ENCODE results near the gene RAPGEFL1. TPM values are rescaled to one million over a fixed set of nuclear protein-coding genes. Genes with fewer than 3 reads are reported as not detected.
A peak's percentile ranks its signal among the peaks of the same experiment; 100 is the strongest.
"Not testable (repeated sequence)": the region's sequence is repeated elsewhere in the genome, so short reads cannot be mapped to it uniquely, and the experiment has no call there.

The RAPGEFL1 gene, protein sequence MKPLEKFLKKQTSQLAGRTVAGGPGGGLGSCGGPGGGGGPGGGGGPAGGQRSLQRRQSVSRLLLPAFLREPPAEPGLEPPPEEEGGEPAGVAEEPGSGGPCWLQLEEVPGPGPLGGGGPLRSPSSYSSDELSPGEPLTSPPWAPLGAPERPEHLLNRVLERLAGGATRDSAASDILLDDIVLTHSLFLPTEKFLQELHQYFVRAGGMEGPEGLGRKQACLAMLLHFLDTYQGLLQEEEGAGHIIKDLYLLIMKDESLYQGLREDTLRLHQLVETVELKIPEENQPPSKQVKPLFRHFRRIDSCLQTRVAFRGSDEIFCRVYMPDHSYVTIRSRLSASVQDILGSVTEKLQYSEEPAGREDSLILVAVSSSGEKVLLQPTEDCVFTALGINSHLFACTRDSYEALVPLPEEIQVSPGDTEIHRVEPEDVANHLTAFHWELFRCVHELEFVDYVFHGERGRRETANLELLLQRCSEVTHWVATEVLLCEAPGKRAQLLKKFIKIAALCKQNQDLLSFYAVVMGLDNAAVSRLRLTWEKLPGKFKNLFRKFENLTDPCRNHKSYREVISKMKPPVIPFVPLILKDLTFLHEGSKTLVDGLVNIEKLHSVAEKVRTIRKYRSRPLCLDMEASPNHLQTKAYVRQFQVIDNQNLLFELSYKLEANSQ
- polyA plus RNA-seq, result 100 to 1,000 TPM in 1 of 4 donors, 10 to 100 TPM in 3; 24.5 to 121 (median 57.9) TPM
- long read RNA-seq, donor 1, result 0 reads
- long read RNA-seq, donor 2, result 0 reads
- long read RNA-seq, donor 3, partial matches to known transcripts, result 0 of 1 reads
- long read RNA-seq, donor 3, other reads (novel, unspliced or antisense), result 0 of 1 reads
- long read RNA-seq, donor 4, result 0 reads
- long read RNA-seq, donor 5, result 0 reads
- long read RNA-seq, donor 6, partial matches to known transcripts, result 0 of 1 reads
- long read RNA-seq, donor 6, other reads (novel, unspliced or antisense), result 0 of 1 reads
- long read RNA-seq, donor 7, result 0 reads
- long read RNA-seq, donor 8, full-length matches to known transcripts, result 1 of 1 reads
- long read RNA-seq, donor 8, partial matches to known transcripts, result 0 of 1 reads
- long read RNA-seq, donor 8, other reads (novel, unspliced or antisense), result 0 of 1 reads
- long read RNA-seq, donor 9, result 0 reads
- long read RNA-seq, donor 10, partial matches to known transcripts, result 0 of 1 reads
- long read RNA-seq, donor 10, other reads (novel, unspliced or antisense), result 0 of 1 reads

DNA sequence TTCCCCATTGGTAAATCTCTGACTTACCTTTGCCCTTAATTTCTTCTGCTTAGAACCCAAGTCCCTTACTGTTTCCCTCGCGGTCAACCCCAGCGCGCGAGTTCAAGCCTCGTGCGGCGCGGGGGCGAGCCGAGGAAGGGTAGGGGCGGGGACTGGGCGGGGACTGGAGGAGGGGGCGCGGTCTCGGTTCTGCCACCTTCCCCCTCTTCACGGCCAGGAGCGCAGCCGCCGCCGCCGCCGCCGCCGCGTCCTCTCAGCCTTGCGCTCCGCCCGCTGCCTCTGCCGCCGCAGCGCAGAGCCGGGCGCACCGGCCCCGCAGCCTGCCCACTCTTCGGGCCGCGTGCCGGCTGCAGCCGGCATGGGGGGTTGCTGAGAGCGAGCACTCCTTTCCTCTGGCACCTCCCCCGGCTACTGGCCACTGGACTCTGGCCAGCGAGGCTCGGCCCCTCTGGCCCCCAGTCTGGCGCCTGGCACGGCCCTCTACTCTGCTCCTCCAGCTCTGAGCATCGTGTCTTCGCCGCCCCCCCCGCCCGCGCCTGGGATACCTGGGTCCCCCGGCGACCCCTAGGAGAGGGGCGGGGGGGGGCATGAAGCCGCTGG lies at the start of gene RAPGEFL1:
RAPGEFL1 (plus strand) TSS at position 196 of the 600 bp plus-strand sequence; CDS start at position 588, 392 bp downstream.
- no peaks in the 10 kb centered on the region for H3K9me3 ChIP-seq (ENCODE audit: control insufficient read depth in 2 of 2, insufficient read depth in 1 of 2, low read depth in 1 of 2, low read length in 1 of 2)
- H3K36me3 ChIP-seq (ENCODE audit: control insufficient read depth in 3 of 3, insufficient read depth in 2 of 3, low read depth in 1 of 3, low read length in 3 of 3), result peaks cover 0 to 40% (median 3%) of the 10 kb centered on the region in 3 donors
- no peaks in the 10 kb centered on the region for H3K27me3 ChIP-seq (ENCODE audit: control insufficient read depth in 3 of 3, insufficient read depth in 3 of 3, low read length in 3 of 3)
- H3K4me3 ChIP-seq (ENCODE audit: low read depth in 1 of 3, low read length in 3 of 3), result peak within 1 kb of the TSS; percentile 60 to 95 (median 73)
- peaks cover 6 to 50% (median 8%) of the 10 kb centered on the region in 3 donors for H3K4me1 ChIP-seq (ENCODE audit: control insufficient read depth in 3 of 3, insufficient read depth in 2 of 3, low read depth in 1 of 3, low read length in 2 of 3)
- peak within 1 kb of the TSS; percentile 93 to 98 (median 94) for H3K27ac ChIP-seq (ENCODE audit: low read depth in 1 of 3, low read length in 2 of 3)
- peak; percentile 89 to 92 for DNase-seq
- no peak for FAIRE-seq
- WGBS, 3 donors, result 0 to 1% (median 1%) methylated on average over 32 to 57 of the region's 57 CpGs

DNA sequence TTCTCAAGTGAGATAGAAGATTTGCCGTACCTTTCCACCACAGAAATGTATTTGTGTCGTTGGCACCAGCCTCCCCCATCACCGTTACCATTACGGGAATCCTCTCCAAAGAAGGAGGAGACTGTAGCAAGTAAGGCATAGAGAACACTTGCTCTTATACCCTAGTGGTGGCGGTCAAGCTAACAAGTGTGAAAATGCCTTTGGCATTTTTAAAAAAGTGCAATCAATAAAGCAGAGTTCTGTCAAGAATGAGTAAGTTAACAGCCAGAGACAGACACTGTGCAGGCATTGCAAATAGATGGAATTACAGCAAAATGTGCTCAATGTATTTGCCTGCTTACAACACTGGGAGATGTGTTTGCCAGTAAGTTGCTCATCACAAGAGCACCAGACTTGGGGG lies 47.8 kb upstream of the RAPGEFL1 start:
- H3K27me3 ChIP-seq (ENCODE audit: control insufficient read depth in 3 of 3, insufficient read depth in 3 of 3, low read length in 3 of 3), result no peaks in the 10 kb centered on the region
- H3K4me3 ChIP-seq (ENCODE audit: low read depth in 1 of 3, low read length in 3 of 3), result no peak overlapping the region
- no peak overlapping the region for H3K27ac ChIP-seq (ENCODE audit: low read depth in 1 of 3, low read length in 2 of 3)
- H3K4me1 ChIP-seq (ENCODE audit: control insufficient read depth in 3 of 3, insufficient read depth in 2 of 3, low read depth in 1 of 3, low read length in 2 of 3), result peaks cover 0 to 20% (median 3%) of the 10 kb centered on the region in 3 donors
- 86 to 94% (median 93%) methylated on average over 5 of the region's 5 CpGs for WGBS, 3 donors
- DNase-seq (no peak), FAIRE-seq (no peak)
- peaks cover 13 to 56% (median 31%) of the 10 kb centered on the region in 3 donors for H3K36me3 ChIP-seq (ENCODE audit: control insufficient read depth in 3 of 3, insufficient read depth in 2 of 3, low read depth in 1 of 3, low read length in 3 of 3)
- no peaks in the 10 kb centered on the region for H3K9me3 ChIP-seq (ENCODE audit: control insufficient read depth in 2 of 2, insufficient read depth in 1 of 2, low read depth in 1 of 2, low read length in 1 of 2)

DNA sequence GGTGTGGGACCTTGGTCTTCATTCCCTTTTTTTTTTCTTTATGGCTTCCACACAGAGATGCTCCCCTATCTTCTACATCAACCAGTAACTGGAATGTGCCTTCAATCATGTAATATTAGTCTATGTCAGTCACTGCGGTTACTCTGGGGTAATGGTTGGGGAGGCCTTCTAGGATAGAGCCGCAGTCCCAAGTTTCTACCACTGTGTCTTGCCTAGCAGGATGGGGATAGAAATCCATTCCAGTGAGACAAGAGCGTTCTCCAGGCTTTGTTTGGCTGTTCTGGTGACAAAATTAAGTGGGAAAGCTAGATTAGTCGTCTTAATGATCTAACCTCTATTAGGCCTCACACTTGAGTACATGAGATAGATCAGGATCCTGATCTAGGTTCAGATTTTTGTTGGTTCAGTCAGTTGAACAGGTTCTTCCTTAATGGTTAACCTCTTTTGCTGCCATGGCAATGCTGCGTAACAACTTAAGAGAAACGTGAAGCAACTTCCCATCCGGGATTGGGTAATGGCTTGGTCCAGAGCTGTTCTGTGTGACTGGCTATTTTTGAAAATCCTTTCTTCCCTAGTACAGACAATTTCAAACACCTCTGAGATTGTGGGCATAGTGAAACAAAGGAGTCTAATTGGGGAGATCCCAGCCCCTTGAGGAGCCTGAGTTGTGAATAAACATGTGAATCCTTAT lies 46.8 kb upstream of the RAPGEFL1 start:
- no peak overlapping the region for H3K4me3 ChIP-seq (ENCODE audit: low read depth in 1 of 3, low read length in 3 of 3)
- peak overlapping the region in 1 of 3 donors; percentile 64 for H3K27ac ChIP-seq (ENCODE audit: low read depth in 1 of 3, low read length in 2 of 3)
- 83 to 87% (median 86%) methylated on average over 7 of the region's 7 CpGs for WGBS, 3 donors
- no peaks in the 10 kb centered on the region for H3K9me3 ChIP-seq (ENCODE audit: control insufficient read depth in 2 of 2, insufficient read depth in 1 of 2, low read depth in 1 of 2, low read length in 1 of 2)
- peak in 1 of 2 donors; percentile 27 for DNase-seq
- FAIRE-seq, result no peak
- H3K36me3 ChIP-seq (ENCODE audit: control insufficient read depth in 3 of 3, insufficient read depth in 2 of 3, low read depth in 1 of 3, low read length in 3 of 3), result peaks cover 14 to 55% (median 31%) of the 10 kb centered on the region in 3 donors
- no peaks in the 10 kb centered on the region for H3K27me3 ChIP-seq (ENCODE audit: control insufficient read depth in 3 of 3, insufficient read depth in 3 of 3, low read length in 3 of 3)
- peaks cover 0 to 21% (median 0%) of the 10 kb centered on the region in 3 donors for H3K4me1 ChIP-seq (ENCODE audit: control insufficient read depth in 3 of 3, insufficient read depth in 2 of 3, low read depth in 1 of 3, low read length in 2 of 3)

DNA sequence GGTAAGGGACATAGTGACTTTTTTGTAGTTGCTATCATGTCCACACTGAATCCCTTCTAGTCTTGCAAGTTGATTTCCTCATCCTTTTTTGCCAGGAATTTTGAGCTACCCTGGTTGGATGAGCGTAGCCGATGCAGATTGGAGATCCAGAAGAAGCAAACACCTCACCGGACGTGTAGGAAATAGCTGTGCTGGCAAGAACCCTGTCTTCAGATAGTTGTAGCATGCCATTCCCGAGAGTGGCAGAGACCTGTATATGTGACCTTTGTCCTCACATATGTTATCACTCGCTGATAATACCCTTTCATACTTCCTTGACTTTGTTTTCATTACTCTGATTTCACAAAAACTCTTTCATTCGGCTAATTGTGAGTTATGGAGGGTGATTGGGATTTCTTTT lies 43.1 kb upstream of the RAPGEFL1 start:
- peaks cover 8 to 44% (median 24%) of the 10 kb centered on the region in 3 donors for H3K36me3 ChIP-seq (ENCODE audit: control insufficient read depth in 3 of 3, insufficient read depth in 2 of 3, low read depth in 1 of 3, low read length in 3 of 3)
- no peak for FAIRE-seq
- H3K4me1 ChIP-seq (ENCODE audit: control insufficient read depth in 3 of 3, insufficient read depth in 2 of 3, low read depth in 1 of 3, low read length in 2 of 3), result peaks cover 0 to 25% (median 0%) of the 10 kb centered on the region in 3 donors
- H3K27ac ChIP-seq (ENCODE audit: low read depth in 1 of 3, low read length in 2 of 3), result peak overlapping the region; percentile 72 to 82 (median 72)
- H3K27me3 ChIP-seq (ENCODE audit: control insufficient read depth in 3 of 3, insufficient read depth in 3 of 3, low read length in 3 of 3), result no peaks in the 10 kb centered on the region
- peak; percentile 79 to 91 for DNase-seq
- H3K4me3 ChIP-seq (ENCODE audit: low read depth in 1 of 3, low read length in 3 of 3), result no peak overlapping the region
- H3K9me3 ChIP-seq (ENCODE audit: control insufficient read depth in 2 of 2, insufficient read depth in 1 of 2, low read depth in 1 of 2, low read length in 1 of 2), result no peaks in the 10 kb centered on the region
- WGBS, 3 donors, result 13 to 65% (median 52%) methylated on average over 7 of the region's 7 CpGs

DNA sequence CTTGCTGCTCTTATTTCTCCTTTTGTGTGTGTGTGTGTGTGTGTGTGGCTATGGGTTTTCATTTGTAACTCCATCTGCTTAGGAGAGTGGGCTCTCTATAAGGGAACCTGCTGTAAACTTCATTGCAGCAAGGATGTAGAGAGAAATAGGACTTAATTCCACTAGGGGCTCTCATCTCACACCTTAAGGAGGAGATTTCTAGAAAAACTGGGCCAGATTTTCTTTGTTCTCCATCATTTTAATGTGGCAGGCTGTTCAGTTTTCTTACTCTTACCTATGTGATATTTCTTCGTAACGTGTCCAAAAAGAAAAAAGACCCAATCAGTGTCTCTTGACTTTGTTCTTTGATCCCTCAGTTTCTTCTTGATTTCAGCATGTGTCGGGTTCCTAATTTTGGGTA lies 41.5 kb upstream of the RAPGEFL1 start:
- Histone ChIP-seq H3K27ac (ENCODE audit: low read depth in 1 of 3, low read length in 2 of 3) (no peak overlapping the region), H3K36me3 (ENCODE audit: control insufficient read depth in 3 of 3, insufficient read depth in 2 of 3, low read depth in 1 of 3, low read length in 3 of 3) (peaks cover 7 to 30% (median 18%) of the 10 kb centered on the region in 3 donors), H3K4me3 (ENCODE audit: low read depth in 1 of 3, low read length in 3 of 3) (no peak overlapping the region), H3K27me3 (ENCODE audit: control insufficient read depth in 3 of 3, insufficient read depth in 3 of 3, low read length in 3 of 3) (no peaks in the 10 kb centered on the region), H3K4me1 (ENCODE audit: control insufficient read depth in 3 of 3, insufficient read depth in 2 of 3, low read depth in 1 of 3, low read length in 2 of 3) (peaks cover 0 to 30% (median 0%) of the 10 kb centered on the region in 3 donors), H3K9me3 (ENCODE audit: control insufficient read depth in 2 of 2, insufficient read depth in 1 of 2, low read depth in 1 of 2, low read length in 1 of 2) (no peaks in the 10 kb centered on the region)
- no peak for FAIRE-seq
- DNase-seq, result no peak
- WGBS, 3 donors, result 93 to 100% (median 94%) methylated on average over 3 of the region's 3 CpGs

DNA sequence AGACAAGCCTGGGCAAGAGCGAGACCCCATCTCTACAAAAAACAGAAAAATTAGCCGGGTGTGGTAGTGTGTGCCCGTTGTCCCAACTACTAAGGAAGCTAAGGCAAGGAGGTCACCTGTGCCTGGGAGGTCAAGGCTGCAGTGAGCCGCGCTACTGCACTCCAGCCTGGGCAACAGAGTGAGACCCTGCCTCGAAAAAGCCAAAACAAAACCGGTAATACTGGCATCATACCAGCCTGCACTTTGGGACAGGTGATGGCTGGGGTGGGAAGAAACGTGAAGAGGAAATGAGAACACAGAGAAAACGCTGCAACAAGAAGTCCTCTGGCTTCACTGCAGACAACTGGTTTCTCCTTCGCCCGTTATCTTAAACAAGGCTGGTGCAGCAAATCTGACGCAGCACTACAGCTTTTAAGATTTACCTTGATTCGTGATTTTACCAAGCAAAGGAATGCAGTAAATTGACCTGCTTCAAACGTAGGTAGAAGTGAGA lies 37.7 kb upstream of the RAPGEFL1 start:
- H3K4me1 ChIP-seq (ENCODE audit: control insufficient read depth in 3 of 3, insufficient read depth in 2 of 3, low read depth in 1 of 3, low read length in 2 of 3), result peaks cover 0 to 17% (median 4%) of the 10 kb centered on the region in 3 donors
- no peak for FAIRE-seq
- peak overlapping the region; percentile 30 to 65 (median 56) for H3K4me3 ChIP-seq (ENCODE audit: low read depth in 1 of 3, low read length in 3 of 3)
- DNase-seq, result no peak
- no peaks in the 10 kb centered on the region for H3K27me3 ChIP-seq (ENCODE audit: control insufficient read depth in 3 of 3, insufficient read depth in 3 of 3, low read length in 3 of 3)
- no peaks in the 10 kb centered on the region for H3K9me3 ChIP-seq (ENCODE audit: control insufficient read depth in 2 of 2, insufficient read depth in 1 of 2, low read depth in 1 of 2, low read length in 1 of 2)
- peak overlapping the region; percentile 89 to 94 (median 93) for H3K27ac ChIP-seq (ENCODE audit: low read depth in 1 of 3, low read length in 2 of 3)
- peaks cover 2 to 40% (median 2%) of the 10 kb centered on the region in 3 donors for H3K36me3 ChIP-seq (ENCODE audit: control insufficient read depth in 3 of 3, insufficient read depth in 2 of 3, low read depth in 1 of 3, low read length in 3 of 3)
- WGBS, 3 donors, result 7 to 13% (median 9%) methylated on average over 14 of the region's 14 CpGs

DNA sequence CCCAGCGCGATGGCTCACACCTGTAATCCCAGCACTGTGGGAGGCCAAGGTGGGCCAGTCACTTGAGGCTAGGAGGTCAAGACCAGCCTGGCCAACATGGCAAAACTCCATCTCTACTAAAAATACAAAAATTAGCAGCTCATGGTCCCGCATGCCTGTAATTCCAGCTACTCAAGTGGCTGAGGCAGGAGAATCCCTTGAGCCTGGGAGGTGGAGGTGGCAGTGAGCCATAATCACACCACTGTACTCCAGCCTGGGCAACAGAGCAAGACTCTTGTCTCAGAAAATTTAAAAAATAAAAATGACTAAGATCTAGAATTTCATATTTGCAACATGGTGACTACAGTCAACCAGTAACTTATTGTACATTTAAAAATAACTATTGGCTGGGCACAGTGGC lies 34.1 kb upstream of the RAPGEFL1 start:
- not testable (repeated sequence) for H3K27ac ChIP-seq (ENCODE audit: low read depth in 1 of 3, low read length in 2 of 3); H3K4me3 ChIP-seq (ENCODE audit: low read depth in 1 of 3, low read length in 3 of 3); DNase-seq; FAIRE-seq; H3K9me3 ChIP-seq (ENCODE audit: control insufficient read depth in 2 of 2, insufficient read depth in 1 of 2, low read depth in 1 of 2, low read length in 1 of 2); H3K27me3 ChIP-seq (ENCODE audit: control insufficient read depth in 3 of 3, insufficient read depth in 3 of 3, low read length in 3 of 3)
- peaks cover 0 to 12% (median 4%) of the 10 kb centered on the region in 3 donors for H3K4me1 ChIP-seq (ENCODE audit: control insufficient read depth in 3 of 3, insufficient read depth in 2 of 3, low read depth in 1 of 3, low read length in 2 of 3)
- H3K36me3 ChIP-seq (ENCODE audit: control insufficient read depth in 3 of 3, insufficient read depth in 2 of 3, low read depth in 1 of 3, low read length in 3 of 3), result peaks cover 0 to 45% (median 0%) of the 10 kb centered on the region in 3 donors
- 95 to 96% (median 96%) methylated on average over 3 of the region's 3 CpGs for WGBS, 3 donors
